ENCODE measurements around the gene SIGLEC11. TPM values are rescaled to one million over a fixed set of nuclear protein-coding genes. Genes with fewer than 3 reads are reported as not detected.
"Not testable (repeated sequence)": the region's sequence is repeated elsewhere in the genome, so short reads cannot be mapped to it uniquely, and the experiment has no call there.

SIGLEC11 gene
- total RNA-seq, 2 donors from 2014 or later, result not detected

- ATAC-seq (replicated peaks in 1 of 2) (no peak), DNase-seq (no peak)
- Mint-ChIP-seq H3K27ac (no peak overlapping the region), H3K36me3 (ENCODE audit: insufficient read depth in 2 of 2) (peaks cover 2% of the 10 kb centered on the region in 2 donors), H3K9me3 (no peaks in the 10 kb centered on the region), H3K4me3 (no peak overlapping the region), H3K27me3 (ENCODE audit: low read depth) (no peaks in the 10 kb centered on the region), H3K4me1 (ENCODE audit: low read depth) (no peaks in the 10 kb centered on the region)
These were observed 15.5 kb upstream of the SIGLEC11 start for GRCh38 chr19:49976496-49976895.

- Mint-ChIP-seq H3K27ac (no peak overlapping the region), H3K9me3 (no peaks in the 10 kb centered on the region), H3K4me3 (no peak overlapping the region), H3K4me1 (ENCODE audit: low read depth) (no peaks in the 10 kb centered on the region), H3K27me3 (ENCODE audit: low read depth) (no peaks in the 10 kb centered on the region), H3K36me3 (ENCODE audit: insufficient read depth in 2 of 2) (peaks cover 2% of the 10 kb centered on the region in 2 donors)
- no peak for ATAC-seq (replicated peaks in 1 of 2)
- no peak for DNase-seq
These were observed 14.1 kb upstream of the SIGLEC11 start for GRCh38 chr19:49975051-49975450.

- Mint-ChIP-seq H3K36me3 (ENCODE audit: insufficient read depth in 2 of 2) (peaks cover 2% of the 10 kb centered on the region in 2 donors), H3K9me3 (no peaks in the 10 kb centered on the region), H3K4me3 (no peak overlapping the region), H3K27me3 (ENCODE audit: low read depth) (no peaks in the 10 kb centered on the region), H3K27ac (no peak overlapping the region), H3K4me1 (ENCODE audit: low read depth) (no peaks in the 10 kb centered on the region)
- no peak for ATAC-seq (replicated peaks in 1 of 2)
- DNase-seq, result no peak
These were observed 13.0 kb upstream of the SIGLEC11 start for GRCh38 chr19:49973987-49974386.

GRCh38 chr19:49972841-49973240, 11.9 kb upstream of the SIGLEC11 start:
- Mint-ChIP-seq H3K9me3 (no peaks in the 10 kb centered on the region), H3K27me3 (ENCODE audit: low read depth) (no peaks in the 10 kb centered on the region), H3K4me1 (ENCODE audit: low read depth) (no peaks in the 10 kb centered on the region), H3K27ac (no peak overlapping the region), H3K36me3 (ENCODE audit: insufficient read depth in 2 of 2) (peaks cover 2% of the 10 kb centered on the region in 2 donors), H3K4me3 (no peak overlapping the region)
- DNase-seq (no peak), ATAC-seq (replicated peaks in 1 of 2) (no peak)

GRCh38 chr19:49971991-49972411, 11.0 kb upstream of the SIGLEC11 start:
- no peak overlapping the region for H3K27ac Mint-ChIP-seq
- no peaks in the 10 kb centered on the region for H3K27me3 Mint-ChIP-seq (ENCODE audit: low read depth)
- H3K9me3 Mint-ChIP-seq, result no peaks in the 10 kb centered on the region
- no peaks in the 10 kb centered on the region for H3K4me1 Mint-ChIP-seq (ENCODE audit: low read depth)
- H3K4me3 Mint-ChIP-seq, result no peak overlapping the region
- ATAC-seq (replicated peaks in 1 of 2) (no peak), DNase-seq (no peak)
- H3K36me3 Mint-ChIP-seq (ENCODE audit: insufficient read depth in 2 of 2), result peaks cover 2% of the 10 kb centered on the region in 2 donors

GRCh38 chr19:49969355-49969754, 8.4 kb upstream of the SIGLEC11 start:
- not testable (repeated sequence) for DNase-seq; H3K27ac Mint-ChIP-seq; H3K36me3 Mint-ChIP-seq (ENCODE audit: insufficient read depth in 2 of 2); H3K4me3 Mint-ChIP-seq; H3K4me1 Mint-ChIP-seq (ENCODE audit: low read depth); H3K9me3 Mint-ChIP-seq; H3K27me3 Mint-ChIP-seq (ENCODE audit: low read depth); ATAC-seq (replicated peaks in 1 of 2)

- H3K27me3 Mint-ChIP-seq (ENCODE audit: low read depth), result no peaks in the 10 kb centered on the region
- H3K4me1 Mint-ChIP-seq (ENCODE audit: low read depth), result no peaks in the 10 kb centered on the region
- H3K36me3 Mint-ChIP-seq (ENCODE audit: insufficient read depth in 2 of 2), result no peaks in the 10 kb centered on the region
- H3K27ac Mint-ChIP-seq, result no peak overlapping the region
- H3K9me3 Mint-ChIP-seq, result no peaks in the 10 kb centered on the region
- DNase-seq (no peak), ATAC-seq (replicated peaks in 1 of 2) (no peak)
- no peak overlapping the region for H3K4me3 Mint-ChIP-seq
These were observed 7.4 kb upstream of the SIGLEC11 start for GRCh38 chr19:49968279-49968922.

- ATAC-seq (replicated peaks in 1 of 2); H3K36me3 Mint-ChIP-seq (ENCODE audit: insufficient read depth in 2 of 2): not testable (repeated sequence)
These were observed 1.1 kb downstream of the SIGLEC11 start for GRCh38 chr19:49959892-49960291.

GRCh38 chr19:49958596-49958995, 2.4 kb downstream of the SIGLEC11 start:
- not testable (repeated sequence) for H3K9me3 Mint-ChIP-seq; ATAC-seq (replicated peaks in 1 of 2); H3K36me3 Mint-ChIP-seq (ENCODE audit: insufficient read depth in 2 of 2); H3K4me1 Mint-ChIP-seq (ENCODE audit: low read depth); H3K4me3 Mint-ChIP-seq; H3K27ac Mint-ChIP-seq; DNase-seq
- peaks cover 19% of the 10 kb centered on the region for H3K27me3 Mint-ChIP-seq (ENCODE audit: low read depth)

More at GRCh38 chr19:49959892-49960291, 1.1 kb downstream of the SIGLEC11 start:
- H3K9me3 Mint-ChIP-seq; H3K27ac Mint-ChIP-seq; H3K4me1 Mint-ChIP-seq (ENCODE audit: low read depth); H3K27me3 Mint-ChIP-seq (ENCODE audit: low read depth); H3K4me3 Mint-ChIP-seq; DNase-seq: not testable (repeated sequence)

GRCh38 chr19:49958144-49958543, 2.8 kb downstream of the SIGLEC11 start:
- H3K27ac Mint-ChIP-seq; ATAC-seq (replicated peaks in 1 of 2); H3K4me3 Mint-ChIP-seq; H3K4me1 Mint-ChIP-seq (ENCODE audit: low read depth); H3K9me3 Mint-ChIP-seq; DNase-seq; H3K36me3 Mint-ChIP-seq (ENCODE audit: insufficient read depth in 2 of 2): not testable (repeated sequence)
- H3K27me3 Mint-ChIP-seq (ENCODE audit: low read depth), result peaks cover 24% of the 10 kb centered on the region

- Mint-ChIP-seq H3K4me1 (ENCODE audit: low read depth) (no peaks in the 10 kb centered on the region), H3K27me3 (ENCODE audit: low read depth) (peaks cover 26% of the 10 kb centered on the region), H3K36me3 (ENCODE audit: insufficient read depth in 2 of 2) (no peaks in the 10 kb centered on the region), H3K9me3 (no peaks in the 10 kb centered on the region), H3K4me3 (no peak overlapping the region), H3K27ac (no peak overlapping the region)
- DNase-seq (no peak), ATAC-seq (replicated peaks in 1 of 2) (no peak)
These were observed 3.6 kb downstream of the SIGLEC11 start for GRCh38 chr19:49957262-49957915.

- no peaks in the 10 kb centered on the region for H3K9me3 Mint-ChIP-seq
- no peaks in the 10 kb centered on the region for H3K4me1 Mint-ChIP-seq (ENCODE audit: low read depth)
- peaks cover 26% of the 10 kb centered on the region for H3K27me3 Mint-ChIP-seq (ENCODE audit: low read depth)
- ATAC-seq (replicated peaks in 1 of 2) (no peak), DNase-seq (no peak)
- no peak overlapping the region for H3K4me3 Mint-ChIP-seq
- no peaks in the 10 kb centered on the region for H3K36me3 Mint-ChIP-seq (ENCODE audit: insufficient read depth in 2 of 2)
- H3K27ac Mint-ChIP-seq, result no peak overlapping the region
These were observed 4.9 kb downstream of the SIGLEC11 start for GRCh38 chr19:49956115-49956495.

GRCh38 chr19:49954933-49955332, 6.0 kb downstream of the SIGLEC11 start:
- Mint-ChIP-seq H3K4me3 (no peak overlapping the region), H3K27ac (no peak overlapping the region), H3K9me3 (no peaks in the 10 kb centered on the region), H3K4me1 (ENCODE audit: low read depth) (no peaks in the 10 kb centered on the region), H3K27me3 (ENCODE audit: low read depth) (peaks cover 26% of the 10 kb centered on the region), H3K36me3 (ENCODE audit: insufficient read depth in 2 of 2) (no peaks in the 10 kb centered on the region)
- DNase-seq (no peak), ATAC-seq (replicated peaks in 1 of 2) (no peak)

Measured in activated T-cell treated with anti-CD3 and anti-CD28 coated beads, Interleukin-2, amount 50 U/mL, for 72 hours (primary cell).